AG09319 (cell line): ENCODE measurements around the gene NHLRC1.

ENCODE experiments used
- DNase-seq: peaks from one replicate; pipeline ENCODE4 v3.0.0-alpha.2; 2010; ENCODE audit warnings: low read depth; ENCODE audit errors: extremely low read depth
- TF ChIP-seq, protein P1 (sequence below): IDR thresholded peaks from 2 replicates; pipeline ENCODE4 v1.5.1; 2011; ENCODE audit warnings: low read depth, mild to moderate bottlenecking, inconsistent platforms, low read length, moderate library complexity

Gene NHLRC1

DNA sequence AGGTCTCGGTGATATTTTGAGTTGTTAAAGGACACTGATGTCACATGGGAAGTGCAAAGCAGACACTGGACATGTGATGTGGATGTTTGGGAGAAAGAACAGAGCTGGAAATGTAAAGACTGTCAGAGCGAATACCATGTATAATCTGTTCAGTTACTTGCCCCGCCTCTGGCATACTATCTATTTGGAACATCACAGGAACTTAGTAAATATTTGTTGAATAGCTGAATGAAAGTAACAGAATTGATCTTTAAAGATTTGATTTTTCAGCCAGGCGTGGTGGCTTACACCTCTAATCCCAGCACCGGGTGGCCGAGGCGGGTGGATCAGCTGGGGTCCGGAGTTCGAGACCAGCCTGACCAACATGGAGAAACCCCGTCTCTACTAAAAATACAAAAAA is 13.8 kb upstream of the NHLRC1 start:
- no peak for DNase-seq
- TF ChIP-seq, protein P1, sequence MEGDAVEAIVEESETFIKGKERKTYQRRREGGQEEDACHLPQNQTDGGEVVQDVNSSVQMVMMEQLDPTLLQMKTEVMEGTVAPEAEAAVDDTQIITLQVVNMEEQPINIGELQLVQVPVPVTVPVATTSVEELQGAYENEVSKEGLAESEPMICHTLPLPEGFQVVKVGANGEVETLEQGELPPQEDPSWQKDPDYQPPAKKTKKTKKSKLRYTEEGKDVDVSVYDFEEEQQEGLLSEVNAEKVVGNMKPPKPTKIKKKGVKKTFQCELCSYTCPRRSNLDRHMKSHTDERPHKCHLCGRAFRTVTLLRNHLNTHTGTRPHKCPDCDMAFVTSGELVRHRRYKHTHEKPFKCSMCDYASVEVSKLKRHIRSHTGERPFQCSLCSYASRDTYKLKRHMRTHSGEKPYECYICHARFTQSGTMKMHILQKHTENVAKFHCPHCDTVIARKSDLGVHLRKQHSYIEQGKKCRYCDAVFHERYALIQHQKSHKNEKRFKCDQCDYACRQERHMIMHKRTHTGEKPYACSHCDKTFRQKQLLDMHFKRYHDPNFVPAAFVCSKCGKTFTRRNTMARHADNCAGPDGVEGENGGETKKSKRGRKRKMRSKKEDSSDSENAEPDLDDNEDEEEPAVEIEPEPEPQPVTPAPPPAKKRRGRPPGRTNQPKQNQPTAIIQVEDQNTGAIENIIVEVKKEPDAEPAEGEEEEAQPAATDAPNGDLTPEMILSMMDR = no peak

DNA sequence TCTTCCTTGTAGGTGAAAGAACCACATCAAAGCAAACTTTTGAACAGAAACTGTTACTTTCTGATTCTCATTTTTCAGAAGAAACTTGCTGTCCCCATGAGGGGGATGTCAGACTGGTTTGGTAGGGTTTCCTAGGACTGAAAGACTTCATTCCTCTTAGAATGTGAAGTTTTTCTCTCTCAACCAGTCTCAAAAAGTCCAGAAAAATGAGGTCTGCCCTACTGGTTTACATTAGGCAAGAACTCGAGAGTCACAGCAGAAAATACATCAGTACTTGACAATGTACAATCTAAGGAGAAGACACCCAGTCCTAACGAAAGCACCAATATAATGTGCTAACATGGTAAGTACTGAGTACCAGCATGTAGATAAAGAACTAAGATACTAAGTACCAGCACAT is 12.7 kb upstream of the NHLRC1 start:
- TF ChIP-seq, protein P1 = no peak

DNA sequence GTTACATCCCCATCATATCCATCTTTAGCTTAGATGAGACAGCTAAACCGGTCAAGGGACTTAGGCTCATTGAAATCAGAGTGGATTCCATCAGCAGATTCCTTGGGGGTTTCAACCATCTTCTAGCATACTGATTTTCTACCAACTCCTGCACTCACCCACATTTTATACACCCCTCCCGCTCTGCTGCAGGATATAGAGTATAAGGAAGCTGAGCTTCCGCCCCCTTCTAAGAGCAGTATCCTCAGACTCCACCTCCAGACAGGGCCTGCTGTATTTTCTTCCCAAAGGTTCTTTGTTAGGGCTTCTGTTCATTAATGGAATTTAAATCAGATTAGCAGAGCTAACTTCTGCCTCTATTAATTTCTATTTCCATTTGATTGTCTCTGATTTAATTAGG is 9.9 kb upstream of the NHLRC1 start:
- no peak for DNase-seq
- TF ChIP-seq, protein P1 = no peak

More for the DNA sequence above, 12.7 kb upstream of the NHLRC1 start:
- no peak for DNase-seq

DNA sequence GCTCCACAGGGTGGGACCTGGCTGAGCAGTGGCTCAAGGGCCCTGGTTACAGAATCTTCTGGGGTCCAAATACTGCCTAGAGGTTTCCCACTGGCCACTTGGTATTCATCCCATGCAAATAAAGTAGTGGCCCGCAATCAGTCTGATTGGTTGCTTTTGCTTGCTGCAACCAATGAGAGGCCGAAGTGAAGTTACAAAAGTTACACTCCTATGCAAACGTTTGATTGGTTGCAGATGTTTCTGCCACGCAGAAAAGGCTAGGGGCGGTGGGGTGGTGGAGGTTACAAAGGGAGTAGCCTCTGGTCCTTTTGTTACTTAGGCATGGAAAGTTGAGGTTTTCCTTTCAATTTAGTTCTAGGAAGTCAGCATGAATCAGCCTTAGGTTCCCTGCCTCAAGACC is 3.6 kb upstream of the NHLRC1 start:
- TF ChIP-seq, protein P1 = no peak
- no peak for DNase-seq

DNA sequence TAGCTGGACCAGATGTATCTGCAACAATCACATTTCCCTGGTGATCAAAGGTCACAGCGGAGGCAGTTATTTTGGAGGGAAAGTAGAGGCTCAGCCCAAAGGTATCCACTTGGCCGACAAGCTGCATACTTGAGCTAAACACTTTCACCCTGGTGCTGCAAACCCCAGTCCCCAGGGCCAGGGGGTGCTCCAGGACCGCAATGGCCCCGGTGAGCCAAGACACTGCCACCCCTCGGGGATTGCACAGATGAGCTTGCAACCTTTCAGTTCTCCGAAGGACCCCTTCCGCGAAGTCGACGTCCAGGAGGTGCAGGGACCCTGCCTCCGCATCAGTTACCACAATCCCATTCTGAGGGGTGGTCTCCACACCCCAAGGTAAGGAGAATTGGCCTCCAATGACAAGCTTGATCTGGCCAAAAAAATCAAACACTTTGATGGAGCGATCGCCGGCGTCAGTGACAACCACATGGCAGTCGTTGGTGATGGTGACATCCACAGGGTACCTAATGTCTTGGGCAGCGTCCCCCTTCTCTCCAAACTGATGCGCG is 823 bp downstream of the NHLRC1 start:
- TF ChIP-seq, protein P1 = no peak
- no peak for DNase-seq

DNA sequence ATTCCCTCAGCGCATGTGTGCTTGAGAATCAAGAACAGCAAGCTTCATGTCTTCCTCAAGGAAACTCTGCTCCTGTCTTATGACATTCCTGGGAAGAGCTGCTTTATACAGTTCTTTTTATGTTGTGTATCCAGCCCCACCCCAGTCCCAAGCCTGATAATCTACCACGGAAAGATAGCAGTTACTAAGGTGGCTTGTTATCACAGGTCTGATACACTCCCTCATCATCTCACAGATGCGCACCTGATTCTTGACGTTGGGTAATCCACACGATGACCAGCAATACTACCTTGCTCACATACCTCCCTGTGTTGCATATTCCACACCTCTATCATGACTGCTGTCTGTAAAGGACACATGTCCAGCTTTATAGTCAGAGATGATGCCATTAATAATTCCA is 3.2 kb downstream of the NHLRC1 start:
- DNase-seq = no peak
- TF ChIP-seq, protein P1 = no peak

DNA sequence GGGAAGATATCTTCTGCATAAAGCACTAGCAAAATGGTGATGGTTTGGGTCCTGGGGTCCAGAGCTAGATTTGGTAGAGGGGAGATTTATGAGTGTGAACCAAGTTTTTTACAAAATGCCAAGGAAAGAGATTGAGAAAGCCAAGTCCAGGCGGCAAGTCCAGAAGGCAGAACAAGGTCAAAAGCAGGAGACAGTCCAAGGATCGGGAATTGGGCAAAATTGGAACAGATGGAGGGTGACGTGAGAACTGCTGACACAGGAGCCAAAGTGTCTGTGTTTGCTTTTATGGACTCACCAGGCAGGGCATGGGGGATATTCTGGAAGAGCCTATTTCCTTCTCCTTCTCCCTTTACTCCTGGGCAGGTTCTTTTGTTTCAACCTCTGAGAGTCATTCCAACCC is 4.1 kb downstream of the NHLRC1 start:
- TF ChIP-seq, protein P1 = no peak
- no peak for DNase-seq
